NT2/D1 (cell line): ENCODE data around the gene CAD.

Experiments
- SUZ12 ChIP-seq: IDR thresholded peaks from 2 replicates; pipeline ENCODE4 v1.6.1; 2011; ENCODE audit not compliant: insufficient read length, insufficient read depth; ENCODE audit errors: extremely low read depth
- YY1 ChIP-seq: IDR thresholded peaks from 2 replicates; pipeline ENCODE4 v1.6.1; 2011; ENCODE audit not compliant: insufficient read length, insufficient read depth

- TF ChIP-seq YY1 (no peak), SUZ12 (no peak)
These were observed 30.7 kb downstream of the CAD start for GRCh38 chr2:27247893-27248292.
